Measurements from ENCODE around the gene LMBR1L.

LMBR1L gene

DNA sequence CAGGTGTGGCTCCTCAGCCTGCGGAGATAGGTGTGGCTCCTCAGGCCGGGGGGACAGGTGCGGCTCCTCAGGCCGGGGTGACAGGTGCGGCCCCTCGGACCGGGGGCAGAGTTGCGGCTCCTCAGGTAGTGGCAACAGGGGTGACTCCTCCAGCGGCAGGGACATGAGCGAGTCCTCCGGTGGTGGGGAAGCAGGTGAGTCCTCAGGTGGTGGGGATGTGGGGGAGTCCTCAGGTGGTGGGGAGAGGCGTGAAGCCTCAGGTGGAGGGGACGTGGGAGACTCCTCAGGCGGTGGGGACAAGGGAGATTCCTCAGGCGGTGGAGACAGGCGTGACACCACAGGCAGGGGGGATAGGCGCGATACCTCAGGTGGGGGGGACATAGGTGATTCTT is 59.3 kb downstream of the LMBR1L start:
- no peak overlapping the region for H3K4me3 ChIP-seq (ENCODE audit: low read depth, low read length)
- TF ChIP-seq, protein P1, sequence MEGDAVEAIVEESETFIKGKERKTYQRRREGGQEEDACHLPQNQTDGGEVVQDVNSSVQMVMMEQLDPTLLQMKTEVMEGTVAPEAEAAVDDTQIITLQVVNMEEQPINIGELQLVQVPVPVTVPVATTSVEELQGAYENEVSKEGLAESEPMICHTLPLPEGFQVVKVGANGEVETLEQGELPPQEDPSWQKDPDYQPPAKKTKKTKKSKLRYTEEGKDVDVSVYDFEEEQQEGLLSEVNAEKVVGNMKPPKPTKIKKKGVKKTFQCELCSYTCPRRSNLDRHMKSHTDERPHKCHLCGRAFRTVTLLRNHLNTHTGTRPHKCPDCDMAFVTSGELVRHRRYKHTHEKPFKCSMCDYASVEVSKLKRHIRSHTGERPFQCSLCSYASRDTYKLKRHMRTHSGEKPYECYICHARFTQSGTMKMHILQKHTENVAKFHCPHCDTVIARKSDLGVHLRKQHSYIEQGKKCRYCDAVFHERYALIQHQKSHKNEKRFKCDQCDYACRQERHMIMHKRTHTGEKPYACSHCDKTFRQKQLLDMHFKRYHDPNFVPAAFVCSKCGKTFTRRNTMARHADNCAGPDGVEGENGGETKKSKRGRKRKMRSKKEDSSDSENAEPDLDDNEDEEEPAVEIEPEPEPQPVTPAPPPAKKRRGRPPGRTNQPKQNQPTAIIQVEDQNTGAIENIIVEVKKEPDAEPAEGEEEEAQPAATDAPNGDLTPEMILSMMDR (IDR thresholded peaks at IDR 0.05; ENCODE audit: low read depth, low read length) = no peak

DNA sequence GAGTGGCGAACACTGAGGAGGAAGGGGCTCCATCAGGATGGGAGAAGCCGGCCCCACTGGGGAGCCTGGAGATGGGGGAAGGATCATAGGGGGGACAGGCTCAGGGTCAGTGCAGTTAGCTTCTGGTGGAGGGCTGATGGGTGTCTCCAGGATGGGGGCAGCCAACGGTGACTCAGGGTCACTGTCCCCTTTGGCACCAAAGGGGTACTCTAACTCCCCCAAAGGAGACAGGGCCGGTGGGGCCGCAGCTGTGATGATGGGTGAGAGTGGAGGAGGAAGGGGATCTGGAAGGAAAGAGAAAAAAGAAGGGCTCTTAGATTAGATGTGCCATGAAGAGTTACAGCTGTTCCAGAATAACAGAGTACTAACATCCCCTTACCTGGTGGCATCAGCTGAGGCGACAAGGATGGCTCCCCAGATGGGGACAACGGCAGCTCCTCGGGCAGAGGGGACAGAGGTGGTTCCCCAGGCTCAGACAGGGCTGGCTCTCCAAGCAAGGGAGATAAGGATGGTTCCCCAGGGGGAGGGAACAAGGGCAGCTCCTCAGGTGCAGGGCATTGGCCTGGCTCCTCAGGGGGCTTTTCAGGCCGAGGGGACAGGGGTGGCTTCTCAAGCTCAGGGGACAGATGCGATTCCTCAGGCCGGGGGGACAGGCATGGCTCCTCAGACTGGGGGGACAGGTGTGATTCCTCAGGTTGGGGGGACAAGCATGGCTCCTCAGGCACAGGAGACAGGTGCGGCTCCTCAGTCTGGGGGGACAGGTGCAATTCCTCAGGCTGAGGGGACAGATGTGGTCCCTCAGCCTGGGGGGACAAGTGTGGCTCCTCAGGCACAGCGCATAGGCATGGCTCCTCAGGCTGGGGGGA is 59.9 kb downstream of the LMBR1L start:
- TF ChIP-seq, protein P1 (IDR thresholded peaks at IDR 0.05; ENCODE audit: low read depth, low read length) = no peak
- no peak overlapping the region for H3K4me3 ChIP-seq (ENCODE audit: low read depth, low read length)

DNA sequence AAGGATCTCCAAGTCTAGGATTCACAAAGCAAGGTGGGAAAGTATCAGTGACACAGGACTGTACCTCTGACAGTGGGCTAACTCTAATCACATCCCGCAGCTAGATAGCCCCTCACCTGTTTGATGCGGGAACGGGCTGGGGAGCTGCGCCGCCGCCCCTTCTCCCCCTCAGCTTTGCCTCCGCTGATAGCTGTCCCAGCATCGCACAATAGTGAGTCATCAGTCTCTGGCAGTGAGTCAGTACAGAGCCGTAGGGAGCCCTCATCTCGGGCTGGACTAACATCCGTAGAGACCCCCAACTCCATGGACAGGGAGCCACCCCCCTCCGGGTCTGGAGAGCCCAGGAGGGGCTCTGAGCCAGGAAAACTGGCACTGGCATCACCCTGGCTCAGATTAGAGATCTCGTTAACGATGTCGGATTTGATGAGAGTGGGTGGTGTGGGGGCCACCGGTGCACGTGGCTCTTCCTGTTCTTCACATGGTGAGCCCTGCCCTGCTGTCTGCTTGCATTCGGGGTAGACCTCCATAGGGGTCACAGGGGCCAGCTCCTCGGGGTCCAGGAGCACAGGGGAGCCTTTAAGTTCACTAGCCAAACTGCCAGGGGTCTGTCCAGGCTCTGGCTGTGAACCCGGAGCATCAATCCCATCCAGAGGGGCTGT is 61.0 kb downstream of the LMBR1L start:
- H3K4me3 ChIP-seq (ENCODE audit: low read depth, low read length) = no peak overlapping the region
- TF ChIP-seq, protein P1 (IDR thresholded peaks at IDR 0.05; ENCODE audit: low read depth, low read length) = no peak

DNA sequence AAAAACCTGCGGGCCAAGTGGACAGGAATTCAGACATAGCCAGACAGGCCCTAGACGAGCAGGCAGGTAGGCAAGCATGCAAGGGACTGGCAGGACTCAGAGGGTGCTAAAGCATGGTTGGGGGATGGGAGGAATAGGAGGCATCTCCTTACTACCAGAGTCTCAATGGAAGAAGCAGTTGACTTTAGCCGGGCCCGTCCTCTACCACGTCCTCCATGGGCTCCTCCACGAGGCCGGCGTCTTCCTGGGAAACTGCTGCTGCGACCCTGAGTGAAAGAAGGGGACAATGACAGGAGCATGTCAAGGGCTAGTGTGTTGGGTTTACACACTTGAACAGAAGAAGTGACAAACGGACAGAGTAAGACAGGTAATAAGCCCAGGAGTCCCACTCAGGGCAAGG is 61.7 kb downstream of the LMBR1L start:
- no peak overlapping the region for H3K4me3 ChIP-seq (ENCODE audit: low read depth, low read length)
- TF ChIP-seq, protein P1 (IDR thresholded peaks at IDR 0.05; ENCODE audit: low read depth, low read length) = no peak
